ENCODE results near the gene TBX5.
A peak's percentile ranks its signal among the peaks of the same experiment; 100 is the strongest.

Gene TBX5

DNA sequence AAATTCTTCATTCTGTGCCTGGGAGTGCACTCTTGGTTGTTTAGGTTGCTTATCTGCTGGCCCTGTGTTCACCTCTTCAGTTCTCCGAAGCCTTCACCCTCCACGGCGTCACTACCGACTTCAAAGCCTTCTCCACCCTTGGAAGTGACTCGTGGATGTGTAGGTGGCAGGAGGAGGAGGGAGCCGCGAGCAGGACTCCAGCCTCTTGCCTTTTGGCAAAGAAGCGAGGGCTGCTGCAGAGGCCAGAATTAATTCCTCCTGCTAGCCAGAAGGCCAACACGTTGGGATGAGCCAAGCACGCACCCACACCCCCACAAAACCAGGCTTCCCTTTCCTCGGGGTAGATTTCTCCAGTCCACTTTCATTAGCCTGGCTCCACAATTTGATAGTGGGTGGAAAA is 86.5 kb downstream of the TBX5 start:
- no peak for DNase-seq (ENCODE audit: low spot score)

DNA sequence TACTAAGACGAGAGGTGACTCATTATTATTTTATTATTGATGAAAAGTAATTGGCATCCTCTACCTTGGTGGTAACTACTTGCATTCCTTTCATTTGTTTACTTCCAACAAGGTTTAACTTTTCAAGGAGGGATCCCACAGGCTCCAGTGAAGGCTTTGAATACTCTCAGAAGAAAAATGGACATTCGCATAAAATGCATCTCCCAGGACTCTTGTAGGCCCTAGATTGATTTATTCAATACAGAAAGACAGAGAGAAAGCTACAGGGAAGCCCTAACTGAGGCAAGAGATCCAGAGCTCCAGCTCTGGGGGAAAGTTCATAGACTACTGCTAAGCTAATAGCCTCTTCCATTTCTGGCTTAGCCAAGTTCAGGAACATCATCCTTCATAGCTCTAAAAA is 87.0 kb downstream of the TBX5 start:
- DNase-seq (ENCODE audit: low spot score) = no peak

DNA sequence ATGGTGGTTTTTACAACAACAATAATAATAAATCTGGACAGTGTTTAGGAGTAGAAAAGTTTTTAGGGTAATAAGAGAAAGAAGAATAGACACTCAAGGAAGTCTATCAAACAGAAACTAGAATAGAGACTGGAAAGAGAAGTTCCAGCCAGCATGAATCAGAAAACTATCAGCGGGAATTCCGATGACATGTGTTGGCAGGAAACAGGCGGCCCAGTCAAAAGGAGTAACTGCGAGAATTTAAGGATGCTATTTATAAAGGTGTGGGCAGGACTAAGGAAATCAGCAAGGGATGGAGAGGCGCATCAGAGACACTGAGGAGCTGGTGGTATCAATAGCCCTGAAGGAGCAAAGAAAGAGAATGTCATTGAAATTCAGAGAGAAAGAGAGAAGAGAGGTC is 89.9 kb downstream of the TBX5 start:
- DNase-seq (ENCODE audit: low spot score) = peak; percentile 58

GRCh38 chr12:114314974-114315720 is 90.8 kb downstream of the TBX5 start:
- no peak for DNase-seq (ENCODE audit: low spot score)

DNA sequence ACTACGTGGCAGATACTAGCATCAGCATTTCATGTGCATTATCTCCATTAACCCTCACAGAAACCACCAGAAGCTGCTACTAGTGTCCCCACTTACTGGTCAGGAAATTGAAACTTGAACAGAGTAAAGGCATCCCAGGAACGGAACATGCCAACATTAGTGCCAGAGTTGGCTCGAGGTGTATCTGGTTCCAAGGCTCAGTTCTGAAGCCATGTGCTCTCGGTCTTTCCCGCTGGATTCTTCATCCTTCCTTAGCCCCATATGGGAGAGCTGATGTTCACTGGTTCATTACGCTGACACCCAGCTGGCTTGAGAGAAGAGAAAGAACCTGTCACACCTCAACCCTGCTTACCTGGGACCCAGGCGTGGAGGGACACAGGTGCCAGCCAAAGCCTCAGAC is 91.5 kb downstream of the TBX5 start:
- no peak for DNase-seq (ENCODE audit: low spot score)

- no peak for DNase-seq (ENCODE audit: low spot score)
These were observed 92.0 kb downstream of the TBX5 start for GRCh38 chr12:114313910-114314309.

DNA sequence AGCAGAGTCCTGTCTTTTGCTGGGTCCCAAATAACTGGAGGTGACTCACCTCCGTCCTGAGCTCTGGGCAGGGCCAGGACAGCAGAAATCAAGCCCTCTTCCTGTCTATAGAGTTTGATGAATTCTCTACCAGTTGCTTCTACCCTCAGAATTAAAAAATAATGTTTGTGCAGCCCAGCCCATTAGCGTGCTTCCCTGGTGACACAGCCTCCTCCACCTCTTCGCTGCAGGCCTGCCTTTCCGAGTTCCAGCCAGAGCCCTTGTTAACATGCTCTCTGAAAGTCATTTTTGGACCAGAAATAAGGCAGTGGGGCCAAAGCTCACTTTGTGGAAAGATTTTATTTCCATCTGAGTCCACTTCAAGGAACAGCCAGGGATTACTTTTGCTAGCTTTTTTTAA is 94.0 kb downstream of the TBX5 start:
- DNase-seq (ENCODE audit: low spot score) = no peak

GRCh38 chr12:114306646-114307045 is 99.3 kb downstream of the TBX5 start:
- peak; percentile 15 for DNase-seq (ENCODE audit: low spot score)

DNA sequence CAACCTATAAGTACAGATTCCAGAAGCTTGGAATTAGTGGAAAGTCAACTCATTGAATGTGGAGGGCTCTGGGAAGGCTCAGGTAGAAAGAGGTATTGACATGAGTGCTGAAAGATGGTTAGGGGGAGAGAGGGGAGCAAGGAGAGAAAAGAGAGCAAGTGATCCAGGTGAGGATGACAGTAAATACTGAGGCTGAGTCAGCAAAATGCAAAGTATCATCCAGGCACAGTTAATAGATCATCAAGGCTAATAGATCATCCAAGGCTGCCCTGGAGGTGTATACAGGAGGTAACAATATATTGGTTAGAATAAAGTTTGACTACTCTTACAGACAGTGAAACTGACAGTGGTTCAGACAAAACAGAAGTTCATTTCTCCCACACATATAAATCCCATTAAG is 100.5 kb downstream of the TBX5 start:
- no peak for DNase-seq (ENCODE audit: low spot score)
